Adrenal gland (tissue), 12 donors: ENCODE results near the gene CPD. TPM values are rescaled to one million over a fixed set of nuclear protein-coding genes. Genes with fewer than 3 reads are reported as not detected.

ENCODE experiments used
- DNase-seq, 7 donors: peaks; one replicate each; pipeline ENCODE4 v3.0.0-alpha.2; 2019 to 2020
- H3K27ac ChIP-seq, 5 donors: fragments of 200-600 bp; sonication (generic) in 4 of 5; 1 replicate in 3 of 5; 2 replicates in 2 of 5; pipeline versions ENCODE4 v1.5.1 to v1.8.0; 2016 to 2020; ENCODE audit warnings: mild to moderate bottlenecking in 1 of 5
- H3K27me3 ChIP-seq: fragments of 200-600 bp; 2 replicates; pipeline ENCODE4 v1.8.0; 2021
- H3K36me3 ChIP-seq, 2 donors: fragments of 200-600 bp; replicated peaks in 1 of 2; 1 replicate in 1 of 2; 2 replicates in 1 of 2; pipeline versions ENCODE4 v1.5.1 to v1.8.0; 2018 to 2022
- H3K4me1 ChIP-seq, 2 donors: fragments of 200-600 bp; replicated peaks in 1 of 2; 1 replicate in 1 of 2; 2 replicates in 1 of 2; pipeline versions ENCODE4 v1.5.1 to v1.8.0; 2018 to 2021
- H3K4me3 ChIP-seq, 4 donors: fragments of 200-600 bp; sonication (generic) in 3 of 4; one replicate each; pipeline ENCODE4 v1.5.1; 2016 to 2018
- H3K9me3 ChIP-seq, 3 donors: fragments of 200-600 bp; sonication (generic) in 1 of 3; replicated peaks in 1 of 3; 1 replicate in 2 of 3; 2 replicates in 1 of 3; pipeline versions ENCODE4 v1.5.1 to v1.8.0; 2016 to 2021
- POLR2A ChIP-seq, 2 donors: fragments of 450-650 bp; IDR thresholded peaks; one replicate each; pipeline ENCODE4 v1.6.1; 2017; ENCODE audit warnings: antibody characterized with exemption in 2 of 2, mild to moderate bottlenecking in 2 of 2, moderate library complexity in 1 of 2
- WGBS, 4 donors: extraction: QIAGEN DNeasy Blood & Tissue Kit in 2 of 4; methylation state at CpG; one replicate each; pipeline versions ENCODE4 v1.1.5 to v1.1.7; 2013 to 2017; 5-methylcytosine and 5-hydroxymethylcytosine counted together
- intact Hi-C, 2 donors: fragments of 100-400 bp; cut with DNase I; formaldehyde crosslinking; loops; one replicate each; pipeline versions ENCODE4 v1.14.1 to v1.15.0; 2022 to 2023
- polyA plus RNA-seq, 3 donors: library from polyadenylated mRNA; stranded (reverse); fragments of 200-250 nt in 2 of 3; fragments of 350-450 nt in 1 of 3; fragmentation: Illumina TruSeq in 1 of 3; extraction: RNeasy Lipid Tissue Mini Kit (QIAGEN cat#74804) in 1 of 3; gene quantifications; one replicate each; pipeline ENCODE4 v1.2.3, GENCODE V29; 2013 to 2014
- total RNA-seq, 9 donors: library from RNA; depleted of rRNA in 4 of 9; stranded (reverse); fragments of >200 nt in 4 of 9; fragments of 120-200 nt in 1 of 9; fragmentation: NEBNext Ultra II Directional in 1 of 9; extraction: Animal tissue kit (Norgen Biotek cat#: 25700) in 1 of 9; gene quantifications; one replicate each; pipeline versions ENCODE4 v1.1.0 to v1.2.4, GENCODE V29; 2013 to 2023
- TF ChIP-seq, protein P1 (sequence below), 6 experiments: fragments of 450-650 bp in 4 of 6; fragments of 200-600 bp in 2 of 6; sonication (generic) in 1 of 6; IDR thresholded peaks; 1 replicate in 5 of 6; 2 replicates in 1 of 6; pipeline versions ENCODE4 v1.5.1 to v1.8.0; 2016 to 2021; ENCODE audit warnings: antibody characterized with exemption in 6 of 6, mild to moderate bottlenecking in 2 of 6, moderate library complexity in 1 of 6
- donor health status: healthy with polysubstance abuse.
- donor health status: Bipolar disorder and iron deficiency.
- donor health status: DM: yes; HTN: yes; CAD: no.
- donor health status: DM: no; HTN: no; CAD: no.
- donor health status: DM: no; HTN: no; CAD: no.
- donor health status: DM: yes; HTN: yes; CAD: no.

The CPD gene
- total and polyA plus RNA-seq, 12 donors = 4.2 to 52.8 (median 33.0) TPM

GRCh38 chr17:30493780-30494179 lies 115.1 kb downstream of the CPD start:
- no peak overlapping the region for H3K27ac ChIP-seq
- H3K4me3 ChIP-seq = no peak overlapping the region
- H3K36me3 ChIP-seq = peaks cover 0 to 73% of the 10 kb centered on the region in 2 donors
- 56 to 70% (median 65%) methylated on average over 2 of the region's 2 CpGs for WGBS, 4 donors
- intact Hi-C loops = no loop called here
- no peaks in the 10 kb centered on the region for H3K9me3 ChIP-seq
- peaks cover 5 to 8% of the 10 kb centered on the region in 2 donors for H3K4me1 ChIP-seq
- H3K27me3 ChIP-seq = no peaks in the 10 kb centered on the region
- no peak for DNase-seq
- TF ChIP-seq, protein P1, sequence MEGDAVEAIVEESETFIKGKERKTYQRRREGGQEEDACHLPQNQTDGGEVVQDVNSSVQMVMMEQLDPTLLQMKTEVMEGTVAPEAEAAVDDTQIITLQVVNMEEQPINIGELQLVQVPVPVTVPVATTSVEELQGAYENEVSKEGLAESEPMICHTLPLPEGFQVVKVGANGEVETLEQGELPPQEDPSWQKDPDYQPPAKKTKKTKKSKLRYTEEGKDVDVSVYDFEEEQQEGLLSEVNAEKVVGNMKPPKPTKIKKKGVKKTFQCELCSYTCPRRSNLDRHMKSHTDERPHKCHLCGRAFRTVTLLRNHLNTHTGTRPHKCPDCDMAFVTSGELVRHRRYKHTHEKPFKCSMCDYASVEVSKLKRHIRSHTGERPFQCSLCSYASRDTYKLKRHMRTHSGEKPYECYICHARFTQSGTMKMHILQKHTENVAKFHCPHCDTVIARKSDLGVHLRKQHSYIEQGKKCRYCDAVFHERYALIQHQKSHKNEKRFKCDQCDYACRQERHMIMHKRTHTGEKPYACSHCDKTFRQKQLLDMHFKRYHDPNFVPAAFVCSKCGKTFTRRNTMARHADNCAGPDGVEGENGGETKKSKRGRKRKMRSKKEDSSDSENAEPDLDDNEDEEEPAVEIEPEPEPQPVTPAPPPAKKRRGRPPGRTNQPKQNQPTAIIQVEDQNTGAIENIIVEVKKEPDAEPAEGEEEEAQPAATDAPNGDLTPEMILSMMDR (IDR thresholded peaks at IDR 0.05) = no peak
- TF ChIP-seq POLR2A (IDR thresholded peaks at IDR 0.05) = no peak

- H3K4me1 ChIP-seq = peaks cover 5 to 8% of the 10 kb centered on the region in 2 donors
- no peak overlapping the region for H3K27ac ChIP-seq
- DNase-seq = peak in 3 of 7 donors; percentile 16 to 32 (median 24)
- H3K27me3 ChIP-seq = no peaks in the 10 kb centered on the region
- no peaks in the 10 kb centered on the region for H3K9me3 ChIP-seq
- intact Hi-C loops = no loop called here
- no peak overlapping the region for H3K4me3 ChIP-seq
- TF ChIP-seq, protein P1 (IDR thresholded peaks at IDR 0.05) = no peak
- no peak for TF ChIP-seq POLR2A (IDR thresholded peaks at IDR 0.05)
- peaks cover 0 to 55% of the 10 kb centered on the region in 2 donors for H3K36me3 ChIP-seq
These were observed 116.9 kb downstream of the CPD start for GRCh38 chr17:30495586-30495985.

- 86 to 92% (median 91%) methylated on average over 4 of the region's 4 CpGs for WGBS, 4 donors
- Histone ChIP-seq H3K27me3 (no peaks in the 10 kb centered on the region), H3K27ac (no peak overlapping the region), H3K36me3 (peaks cover 0 to 42% of the 10 kb centered on the region in 2 donors), H3K4me1 (peaks cover 0 to 3% of the 10 kb centered on the region in 2 donors), H3K9me3 (no peaks in the 10 kb centered on the region), H3K4me3 (no peak overlapping the region)
- TF ChIP-seq, protein P1 (IDR thresholded peaks at IDR 0.05) = no peak
- no peak for TF ChIP-seq POLR2A (IDR thresholded peaks at IDR 0.05)
- intact Hi-C loops = no loop called here
- DNase-seq = no peak
These were observed 124.8 kb downstream of the CPD start for GRCh38 chr17:30503558-30503957.

DNA sequence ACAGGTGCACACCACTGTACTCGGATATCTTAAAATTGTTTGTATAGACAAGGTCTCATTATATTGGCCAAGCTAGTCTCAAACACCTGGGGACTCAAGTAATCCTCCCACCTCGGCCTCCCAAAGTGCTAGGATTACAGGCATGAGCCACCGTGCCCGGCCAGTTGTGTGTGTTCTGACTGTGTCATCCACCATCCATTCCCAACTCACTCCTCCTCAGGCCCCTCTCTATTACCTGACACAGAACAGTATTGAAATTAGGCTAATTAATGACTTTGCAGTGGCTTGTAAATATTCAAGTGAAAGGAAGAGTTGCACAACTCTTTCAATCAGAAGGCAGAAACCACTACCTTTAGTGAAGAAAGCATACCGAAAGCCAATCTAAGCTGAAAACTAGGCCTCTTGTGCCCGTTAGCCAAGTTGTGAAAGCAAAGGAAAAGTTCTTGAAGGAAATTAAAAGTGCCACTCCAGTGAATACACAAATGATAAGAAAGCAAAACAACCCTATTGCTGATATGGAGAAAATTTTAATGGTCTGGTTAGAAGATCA lies 127.2 kb downstream of the CPD start:
- H3K9me3 ChIP-seq = no peaks in the 10 kb centered on the region
- H3K27me3 ChIP-seq = no peaks in the 10 kb centered on the region
- peaks cover 0 to 42% of the 10 kb centered on the region in 2 donors for H3K36me3 ChIP-seq
- peaks cover 0 to 3% of the 10 kb centered on the region in 2 donors for H3K4me1 ChIP-seq
- H3K4me3 ChIP-seq = no peak overlapping the region
- no peak for TF ChIP-seq POLR2A (IDR thresholded peaks at IDR 0.05)
- TF ChIP-seq, protein P1 (IDR thresholded peaks at IDR 0.05) = no peak
- no peak for DNase-seq
- WGBS, 4 donors = 93 to 98% (median 95%) methylated on average over 6 of the region's 6 CpGs
- H3K27ac ChIP-seq = no peak overlapping the region
- intact Hi-C loops = no loop called here
